HFFc6 (cell line): ENCODE data around the gene SEBOX. TPM values are rescaled to one million over a fixed set of nuclear protein-coding genes. Genes with fewer than 3 reads are reported as not detected.

Experiments
- DNase-seq: peaks from one replicate; pipeline ENCODE4 v3.0.0-alpha.2; 2018
- H3K27ac Mint-ChIP-seq: 2 replicates; pipeline ENCODE4 v1.8.0; 2020; ENCODE audit warnings: mild to moderate bottlenecking, mixed read lengths
- H3K27me3 Mint-ChIP-seq: 2 replicates; pipeline ENCODE4 v1.8.0; 2021; ENCODE audit warnings: mild to moderate bottlenecking, moderate library complexity, mixed read lengths; ENCODE audit not compliant: insufficient read depth
- H3K36me3 Mint-ChIP-seq: 2 replicates; pipeline ENCODE4 v1.8.0; 2021; ENCODE audit warnings: low read depth, mixed read lengths
- H3K4me1 Mint-ChIP-seq: 2 replicates; pipeline ENCODE4 v1.8.0; 2020; ENCODE audit warnings: low read depth, mixed read lengths
- H3K4me3 Mint-ChIP-seq: 2 replicates; pipeline ENCODE4 v1.8.0; 2020; ENCODE audit warnings: mild to moderate bottlenecking, moderate library complexity, mixed read lengths
- H3K9me3 Mint-ChIP-seq: 2 replicates; pipeline ENCODE4 v1.8.0; 2020; ENCODE audit warnings: mild to moderate bottlenecking, mixed read lengths
- total RNA-seq, 6 experiments: library from RNA; stranded (reverse); fragmentation: NEBNext Ultra II Directional; extraction: Animal tissue kit (Norgen Biotek cat#: 25700); gene quantifications; 2 replicates in 1 of 6; 3 replicates in 5 of 6; pipeline ENCODE4 v1.2.3, GENCODE V29; 2021
- TF ChIP-seq, protein P1 (sequence below): fragments of 200-600 bp; sonication (generic); IDR thresholded peaks from 2 replicates; pipeline ENCODE4 v1.5.0; 2021; ENCODE audit warnings: antibody characterized with exemption, mild to moderate bottlenecking

Gene SEBOX
- total RNA-seq, 6 experiments from 2014 or later: not detected

DNA sequence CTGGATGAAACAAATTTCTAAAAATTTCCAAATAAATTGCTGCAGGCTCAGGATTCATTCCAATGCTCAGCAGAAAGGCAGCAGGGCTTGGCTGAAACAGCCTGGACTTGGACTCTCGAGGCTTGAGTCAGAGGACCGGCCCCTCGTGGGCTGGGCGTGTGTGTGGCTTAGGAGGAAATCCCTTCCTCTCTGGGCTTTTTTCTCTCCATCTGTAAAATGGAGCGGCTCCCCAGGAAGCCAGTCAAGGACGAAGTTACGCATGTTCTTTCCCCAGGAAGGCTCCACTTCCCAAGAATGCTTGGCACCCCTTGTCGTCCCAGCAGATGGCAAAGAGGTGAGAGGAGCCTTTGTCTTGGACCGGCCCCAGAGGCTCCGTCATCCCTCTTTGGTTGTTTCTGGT lies 27.5 kb upstream of the SEBOX start:
- no peak overlapping the region for H3K27ac Mint-ChIP-seq
- DNase-seq: no peak
- H3K4me3 Mint-ChIP-seq: no peak overlapping the region
- H3K36me3 Mint-ChIP-seq: peaks cover 19% of the 10 kb centered on the region
- peaks cover 22% of the 10 kb centered on the region for H3K4me1 Mint-ChIP-seq
- TF ChIP-seq, protein P1, sequence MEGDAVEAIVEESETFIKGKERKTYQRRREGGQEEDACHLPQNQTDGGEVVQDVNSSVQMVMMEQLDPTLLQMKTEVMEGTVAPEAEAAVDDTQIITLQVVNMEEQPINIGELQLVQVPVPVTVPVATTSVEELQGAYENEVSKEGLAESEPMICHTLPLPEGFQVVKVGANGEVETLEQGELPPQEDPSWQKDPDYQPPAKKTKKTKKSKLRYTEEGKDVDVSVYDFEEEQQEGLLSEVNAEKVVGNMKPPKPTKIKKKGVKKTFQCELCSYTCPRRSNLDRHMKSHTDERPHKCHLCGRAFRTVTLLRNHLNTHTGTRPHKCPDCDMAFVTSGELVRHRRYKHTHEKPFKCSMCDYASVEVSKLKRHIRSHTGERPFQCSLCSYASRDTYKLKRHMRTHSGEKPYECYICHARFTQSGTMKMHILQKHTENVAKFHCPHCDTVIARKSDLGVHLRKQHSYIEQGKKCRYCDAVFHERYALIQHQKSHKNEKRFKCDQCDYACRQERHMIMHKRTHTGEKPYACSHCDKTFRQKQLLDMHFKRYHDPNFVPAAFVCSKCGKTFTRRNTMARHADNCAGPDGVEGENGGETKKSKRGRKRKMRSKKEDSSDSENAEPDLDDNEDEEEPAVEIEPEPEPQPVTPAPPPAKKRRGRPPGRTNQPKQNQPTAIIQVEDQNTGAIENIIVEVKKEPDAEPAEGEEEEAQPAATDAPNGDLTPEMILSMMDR: no peak
- H3K27me3 Mint-ChIP-seq: no peaks in the 10 kb centered on the region; the same call in 1 of the 2 replicates
- no peaks in the 10 kb centered on the region for H3K9me3 Mint-ChIP-seq

DNA sequence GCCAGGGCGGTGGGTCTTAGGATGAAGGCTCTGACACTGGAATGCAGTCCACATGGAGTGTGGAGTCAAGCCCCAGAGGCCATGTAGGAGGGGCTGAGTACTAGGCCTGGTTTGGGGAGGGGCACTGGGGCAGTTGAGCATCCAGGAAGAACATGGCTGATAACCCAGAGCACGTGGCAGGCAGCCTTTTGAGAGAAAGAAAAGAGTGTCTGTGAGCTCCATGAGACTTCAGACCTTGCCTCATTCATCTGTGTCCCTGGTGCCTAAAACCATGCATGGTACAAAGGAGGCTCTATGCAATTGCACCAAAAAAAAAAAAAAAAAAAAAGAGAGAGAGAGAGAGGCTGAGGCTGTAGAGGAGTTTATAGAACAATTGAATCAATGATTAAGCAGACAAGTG lies 26.4 kb upstream of the SEBOX start:
- DNase-seq: no peak
- H3K4me3 Mint-ChIP-seq: no peak overlapping the region
- no peak overlapping the region; the same call in 1 of the 2 replicates for H3K27ac Mint-ChIP-seq
- no peaks in the 10 kb centered on the region for H3K9me3 Mint-ChIP-seq
- no peaks in the 10 kb centered on the region; the same call in 1 of the 2 replicates for H3K27me3 Mint-ChIP-seq
- H3K4me1 Mint-ChIP-seq: peaks cover 22% of the 10 kb centered on the region
- peaks cover 20% of the 10 kb centered on the region for H3K36me3 Mint-ChIP-seq
- TF ChIP-seq, protein P1: no peak

DNA sequence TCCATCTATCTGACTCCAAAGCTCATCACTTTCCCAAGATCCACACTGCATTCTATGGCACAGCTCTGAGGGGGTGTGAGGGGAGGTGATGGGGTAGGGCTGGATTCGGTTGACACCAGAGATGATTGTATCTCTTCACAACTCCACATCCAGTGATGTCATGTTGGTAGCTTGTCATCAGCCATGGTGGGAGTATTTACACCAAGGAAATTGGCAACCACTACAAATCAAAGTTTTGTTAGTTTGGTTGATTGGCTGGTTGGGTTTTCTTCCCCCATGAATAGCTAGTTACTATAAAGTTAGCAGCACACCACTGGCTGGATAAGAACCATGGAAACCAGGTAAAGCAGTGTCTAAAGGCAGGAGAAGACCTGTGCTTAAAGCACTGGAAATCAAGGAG lies 26.0 kb upstream of the SEBOX start:
- Mint-ChIP-seq H3K4me3 (no peak overlapping the region), H3K27me3 (no peaks in the 10 kb centered on the region; the same call in 1 of the 2 replicates), H3K36me3 (peaks cover 20% of the 10 kb centered on the region), H3K4me1 (peaks cover 22% of the 10 kb centered on the region), H3K27ac (no peak overlapping the region; the same call in 1 of the 2 replicates), H3K9me3 (no peaks in the 10 kb centered on the region)
- TF ChIP-seq, protein P1: no peak
- DNase-seq: no peak

DNA sequence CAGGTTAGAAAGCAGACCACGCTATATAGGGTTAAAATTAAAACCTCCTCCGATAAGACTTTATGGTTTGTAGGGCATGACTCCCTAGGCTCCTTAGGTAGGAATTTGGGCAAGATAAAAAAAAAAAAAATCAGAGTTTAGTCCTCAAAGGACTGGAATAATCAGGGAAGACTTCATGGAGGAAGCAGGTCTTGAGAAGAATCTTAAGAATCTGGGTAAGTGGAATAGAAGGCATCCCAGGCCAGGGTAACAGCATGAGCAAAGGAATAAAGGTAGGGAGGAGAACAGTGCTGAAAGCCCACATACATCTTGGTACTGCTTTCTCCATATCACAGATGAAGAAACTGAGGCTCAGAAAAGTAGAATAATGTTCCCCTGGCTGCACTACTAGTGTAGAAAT lies 25.6 kb upstream of the SEBOX start:
- no peak for DNase-seq
- H3K36me3 Mint-ChIP-seq: peaks cover 20% of the 10 kb centered on the region
- TF ChIP-seq, protein P1: no peak
- no peaks in the 10 kb centered on the region for H3K9me3 Mint-ChIP-seq
- H3K27ac Mint-ChIP-seq: no peak overlapping the region
- no peaks in the 10 kb centered on the region; the same call in 1 of the 2 replicates for H3K27me3 Mint-ChIP-seq
- H3K4me3 Mint-ChIP-seq: no peak overlapping the region
- peaks cover 21% of the 10 kb centered on the region for H3K4me1 Mint-ChIP-seq

DNA sequence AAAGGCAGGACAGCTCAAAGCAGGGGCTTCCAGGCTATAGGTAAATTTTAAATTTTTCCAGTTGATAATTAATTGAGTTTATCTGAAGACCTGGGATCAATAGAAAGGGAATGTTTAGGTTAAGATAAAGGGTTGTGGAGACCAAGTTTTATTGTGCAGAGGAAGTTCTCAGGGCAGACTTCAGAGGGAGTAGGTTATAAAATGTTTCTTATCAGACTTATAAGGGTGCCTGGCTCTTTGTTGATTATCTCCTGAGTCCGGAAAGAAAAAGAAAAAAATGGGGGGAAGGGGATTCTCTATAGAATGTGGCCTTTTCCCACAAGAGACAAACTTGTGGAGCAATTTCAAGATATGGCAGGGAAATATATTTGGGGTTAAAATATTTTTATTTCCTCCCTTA lies 25.1 kb upstream of the SEBOX start:
- TF ChIP-seq, protein P1: no peak
- peaks cover 20% of the 10 kb centered on the region for H3K36me3 Mint-ChIP-seq
- H3K27me3 Mint-ChIP-seq: no peaks in the 10 kb centered on the region; the same call in 1 of the 2 replicates
- no peak for DNase-seq
- no peak overlapping the region for H3K27ac Mint-ChIP-seq
- H3K4me1 Mint-ChIP-seq: peaks cover 17% of the 10 kb centered on the region
- no peaks in the 10 kb centered on the region for H3K9me3 Mint-ChIP-seq
- H3K4me3 Mint-ChIP-seq: no peak overlapping the region

DNA sequence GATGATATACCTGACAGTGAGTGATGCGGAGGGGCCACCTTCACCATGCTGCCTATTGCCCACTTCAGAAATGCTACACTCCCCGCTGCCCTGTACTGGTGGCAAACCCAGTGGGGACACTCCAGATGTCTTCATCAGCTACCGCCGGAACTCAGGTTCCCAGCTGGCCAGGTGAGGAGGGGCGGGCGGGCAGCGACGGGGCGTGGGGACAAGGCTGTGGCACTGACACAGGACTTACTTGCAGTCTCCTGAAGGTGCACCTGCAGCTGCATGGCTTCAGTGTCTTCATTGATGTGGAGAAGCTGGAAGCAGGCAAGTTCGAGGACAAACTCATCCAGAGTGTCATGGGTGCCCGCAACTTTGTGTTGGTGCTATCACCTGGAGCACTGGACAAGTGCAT lies 23.1 kb upstream of the SEBOX start:
- no peaks in the 10 kb centered on the region for H3K4me1 Mint-ChIP-seq
- peaks cover 25% of the 10 kb centered on the region for H3K36me3 Mint-ChIP-seq
- TF ChIP-seq, protein P1: no peak
- no peaks in the 10 kb centered on the region for H3K9me3 Mint-ChIP-seq
- no peak for DNase-seq
- no peaks in the 10 kb centered on the region; the same call in 1 of the 2 replicates for H3K27me3 Mint-ChIP-seq
- no peak overlapping the region for H3K4me3 Mint-ChIP-seq
- H3K27ac Mint-ChIP-seq: no peak overlapping the region
